Daoy (cell line): ENCODE results near the gene CMKLR1. TPM values are rescaled to one million over a fixed set of nuclear protein-coding genes. Genes with fewer than 3 reads are reported as not detected.

Experiments used
- DNase-seq: peaks from one replicate; pipeline ENCODE4 v3.0.0-alpha.2; 2015; ENCODE audit warnings: low read depth
- total RNA-seq: library from RNA; depleted of rRNA; stranded (reverse); fragments of >200 nt; shearing (Covaris generic); gene quantifications from 2 replicates; pipeline ENCODE4 v1.2.3, GENCODE V29; 2014

The CMKLR1 gene
- total RNA-seq, 1 experiment from 2014 or later: 0.51 TPM

- no peak for DNase-seq
Observed at GRCh38 chr12:108302016-108302402, 37.1 kb downstream of the CMKLR1 start.

GRCh38 chr12:108301346-108301745, 37.8 kb downstream of the CMKLR1 start:
- DNase-seq: no peak

GRCh38 chr12:108299980-108300696, 39.0 kb downstream of the CMKLR1 start:
- no peak for DNase-seq

- no peak for DNase-seq
Observed at GRCh38 chr12:108299516-108299915, 39.6 kb downstream of the CMKLR1 start.

GRCh38 chr12:108298761-108299275, 40.3 kb downstream of the CMKLR1 start:
- DNase-seq: no peak

- DNase-seq: no peak
Observed at GRCh38 chr12:108297895-108298760, 41.0 kb downstream of the CMKLR1 start.

GRCh38 chr12:108297424-108297823, 41.7 kb downstream of the CMKLR1 start:
- no peak for DNase-seq

- no peak for DNase-seq
Observed at GRCh38 chr12:108296945-108297344, 42.2 kb downstream of the CMKLR1 start.

GRCh38 chr12:108295641-108296040, 43.5 kb downstream of the CMKLR1 start:
- DNase-seq: no peak

- DNase-seq: no peak
Observed at GRCh38 chr12:108289350-108290161, 49.6 kb downstream of the CMKLR1 start.

- no peak for DNase-seq
Observed at GRCh38 chr12:108287227-108287626, 51.9 kb downstream of the CMKLR1 start.

- DNase-seq: no peak
Observed at GRCh38 chr12:108285016-108285415, 54.1 kb downstream of the CMKLR1 start.

GRCh38 chr12:108284163-108284562, 54.9 kb downstream of the CMKLR1 start:
- no peak for DNase-seq

GRCh38 chr12:108282676-108283075, 56.4 kb downstream of the CMKLR1 start:
- DNase-seq: peak; percentile 17

GRCh38 chr12:108282160-108282559, 57.0 kb downstream of the CMKLR1 start:
- DNase-seq: no peak

- no peak for DNase-seq
Observed at GRCh38 chr12:108277613-108278012, 61.5 kb downstream of the CMKLR1 start.

- no peak for DNase-seq
Observed at GRCh38 chr12:108273217-108273616, 65.9 kb downstream of the CMKLR1 start.

- DNase-seq: no peak
Observed at GRCh38 chr12:108271951-108272872, 66.9 kb downstream of the CMKLR1 start.

- DNase-seq: no peak
Observed at GRCh38 chr12:108270849-108271143, 68.3 kb downstream of the CMKLR1 start.

- no peak for DNase-seq
Observed at GRCh38 chr12:108270035-108270848, 68.9 kb downstream of the CMKLR1 start.
